HepG2 (cell line): ENCODE results near the gene CBL. TPM values are rescaled to one million over a fixed set of nuclear protein-coding genes. Genes with fewer than 3 reads are reported as not detected.

Source experiments
- ATAC-seq: fragments of 200-7000 bp; cut with Tn5 transposase; 3 replicates; pipeline ENCODE4 v1.9.1; 2020; ENCODE audit warnings: mild to moderate bottlenecking, moderate library complexity
- BruUV-seq: library from RNA; stranded (reverse); fragments of 400-500 nt; replicated peaks from 2 replicates; lab custom pipeline; 2021; lab: Mats Ljungman, UMichigan
- CTCF ChIA-PET: fragments of 300-600 bp; formaldehyde crosslinking; extraction: SDS; loops from one replicate; lab custom pipeline; 2021; ENCODE audit warnings: low total read pairs, inconsistent platforms, low intra/inter-chr PET ratio; lab: Yijun Ruan, JAX
- POLR2A ChIA-PET: fragments of 350-600 bp; sonication (Branson Sonifier 250); formaldehyde crosslinking; loops from one replicate; lab custom pipeline; 2020; ENCODE audit warnings: antibody characterized with exemption, inconsistent platforms; lab: Yijun Ruan, JAX
- DNase-seq: peaks from one replicate; pipeline ENCODE4 v3.0.0-alpha.2; 2015; ENCODE audit warnings: low spot score
- FAIRE-seq: peaks from 3 replicates; lab custom pipeline; 2011; peaks lifted over from hg19 to GRCh38; lab: Jason Lieb, UNC
- H2AFZ ChIP-seq: one replicate; pipeline ENCODE4 v1.6.1; 2011; ENCODE audit warnings: low read length, inconsistent platforms
- H3K27ac ChIP-seq: fragments of 300-600 bp; 3 replicates; pipeline ENCODE4 v1.8.0; 2011; ENCODE audit warnings: mixed run types, mild to moderate bottlenecking, mixed read lengths, low read length, inconsistent platforms; ENCODE audit not compliant: insufficient read depth; ENCODE audit errors: extremely low read length
- H3K27me3 ChIP-seq, 2 experiments: fragments of 200-600 bp in 1 of 2; 2 replicates in 1 of 2; 3 replicates in 1 of 2; pipeline versions ENCODE4 v1.6.0 to v1.8.0; 2011; ENCODE audit warnings: low read length in 2 of 2, mild to moderate bottlenecking in 2 of 2, moderate library complexity in 2 of 2, inconsistent platforms in 1 of 2; ENCODE audit not compliant: insufficient read depth in 2 of 2, control insufficient read depth in 1 of 2
- H3K36me3 ChIP-seq, 2 experiments: fragments of 200-600 bp in 1 of 2; replicated peaks in 1 of 2; 2 replicates in 1 of 2; 3 replicates in 1 of 2; pipeline versions ENCODE4 v1.5.1 to v1.8.0; 2011; ENCODE audit warnings: low read length in 2 of 2, inconsistent platforms in 1 of 2; ENCODE audit not compliant: insufficient read depth in 2 of 2, control insufficient read depth in 1 of 2
- H3K4me1 ChIP-seq: 2 replicates; pipeline ENCODE4 v1.5.1; 2012; ENCODE audit warnings: low read length, inconsistent platforms; ENCODE audit not compliant: insufficient read depth
- H3K4me2 ChIP-seq: 2 replicates; pipeline ENCODE4 v1.6.0; 2011; ENCODE audit warnings: low read depth, low read length, inconsistent platforms
- H3K4me3 ChIP-seq, 3 experiments: fragments of 200-600 bp in 1 of 3; sonication (generic), shearing (Covaris generic) in 1 of 3; replicated peaks in 1 of 3; 2 replicates each; pipeline ENCODE4 v1.5.1; 2011 to 2016; ENCODE audit warnings: low read length in 3 of 3, inconsistent platforms in 2 of 3, low read depth in 2 of 3, mild to moderate bottlenecking in 2 of 3, control low read depth in 1 of 3, mixed read lengths in 1 of 3; ENCODE audit not compliant: insufficient read depth in 1 of 3
- H3K79me2 ChIP-seq: one replicate; pipeline ENCODE4 v1.6.1; 2011; ENCODE audit warnings: low read length, inconsistent platforms; ENCODE audit not compliant: insufficient read depth
- H3K9ac ChIP-seq: 2 replicates; pipeline ENCODE4 v1.6.0; 2011; ENCODE audit warnings: mild to moderate bottlenecking, low read depth, low read length, inconsistent platforms; ENCODE audit not compliant: insufficient read depth
- H3K9me3 ChIP-seq: 2 replicates; pipeline ENCODE4 v1.5.1; 2012; ENCODE audit warnings: mild to moderate bottlenecking, low read length
- H4K20me1 ChIP-seq: 2 replicates; pipeline ENCODE4 v1.6.0; 2011; ENCODE audit warnings: inconsistent platforms, mild to moderate bottlenecking, low read length, moderate library complexity; ENCODE audit not compliant: insufficient read depth
- AKAP8 ChIP-seq: sonication (generic); formaldehyde crosslinking; IDR thresholded peaks from 2 replicates; pipeline ENCODE4 v1.5.1; 2020; ENCODE audit warnings: mild to moderate bottlenecking, missing genetic modification reagents
- CSRNP2 ChIP-seq: sonication (generic); formaldehyde crosslinking; conservative IDR thresholded peaks from 2 replicates; pipeline ENCODE4 v1.8.0; 2022; ENCODE audit warnings: low read depth, missing genetic modification reagents
- E2F1 ChIP-seq: sonication (generic); formaldehyde crosslinking; IDR thresholded peaks from 2 replicates; pipeline ENCODE4 v1.5.0; 2020; ENCODE audit warnings: missing genetic modification reagents
- FOXA3 ChIP-seq: IDR thresholded peaks from 2 replicates; pipeline ENCODE4 v1.6.1; 2016; ENCODE audit warnings: missing genetic modification reagents, missing compliant biosample characterization
- JUND ChIP-seq: sonication (generic); formaldehyde crosslinking; IDR thresholded peaks from 2 replicates; pipeline ENCODE4 v1.8.0; 2022; ENCODE audit warnings: mild to moderate bottlenecking, missing genetic modification reagents
- SALL1 ChIP-seq: sonication (generic); formaldehyde crosslinking; IDR thresholded peaks from 2 replicates; pipeline ENCODE4 v1.8.0; 2022; ENCODE audit warnings: mild to moderate bottlenecking, missing genetic modification reagents
- STAG1 ChIP-seq: sonication (generic); formaldehyde crosslinking; IDR thresholded peaks from 2 replicates; pipeline ENCODE4 v1.4.0; 2020; ENCODE audit warnings: missing genetic modification reagents
- TEAD3 ChIP-seq: optimal IDR thresholded peaks from 2 replicates; pipeline ENCODE3; 2016; ENCODE audit warnings: borderline replicate concordance
- ZNF180 ChIP-seq: sonication (generic); formaldehyde crosslinking; IDR thresholded peaks from 2 replicates; pipeline ENCODE4 v1.4.0; 2020; ENCODE audit warnings: low read depth, missing genetic modification reagents, borderline replicate concordance
- ZNF687 ChIP-seq: sonication (generic); formaldehyde crosslinking; IDR thresholded peaks from 2 replicates; pipeline ENCODE4 v1.5.1; 2020; ENCODE audit warnings: mild to moderate bottlenecking, missing genetic modification reagents, moderate library complexity
- ZNF773 ChIP-seq: sonication (generic); formaldehyde crosslinking; IDR thresholded peaks from 2 replicates; pipeline ENCODE4 v1.4.0; 2020; ENCODE audit warnings: missing genetic modification reagents, borderline replicate concordance
- ZNF800 ChIP-seq: sonication (generic); formaldehyde crosslinking; IDR thresholded peaks from 2 replicates; pipeline ENCODE4 v1.4.0; 2020; ENCODE audit warnings: missing genetic modification reagents
- WGBS: methylation state at CpG from one replicate; pipeline ENCODE4 v1.1.6; 2017; ENCODE audit warnings: low lambda C conversion rate; 5-methylcytosine and 5-hydroxymethylcytosine counted together
- in situ Hi-C: cut with HindIII; loops from 2 replicates; pipeline ENCODE4 v1.10.0; 2017; ENCODE audit warnings: low pct_unique_long_range_greater_than_20kb; ENCODE audit not compliant: extremely low pct_ligation_motif_present
- intact Hi-C: fragments of 100-400 bp; cut with micrococcal nuclease; formaldehyde crosslinking; loops from one replicate; pipeline ENCODE4 v1.10.0; 2022; ENCODE audit not compliant: unreplicated experiment
- polyA plus RNA-seq, 8 experiments: library from polyadenylated mRNA; depleted of rRNA in 3 of 8; stranded (reverse) in 7 of 8; unstranded in 1 of 8; fragments of >200 nt; fragmentation: Illumina TruSeq in 4 of 8; extraction: Trizol in 4 of 8; gene quantifications; 2 replicates each; pipeline versions ENCODE4 v1.2.1 to v1.2.3, GENCODE V29; 2011 to 2016; ENCODE audit warnings: low read depth in 4 of 8, missing spikeins in 1 of 8, mixed read lengths in 1 of 8; ENCODE audit not compliant: insufficient read depth in 1 of 8
- total RNA-seq, 5 experiments: library from RNA; depleted of rRNA; stranded (reverse); fragments of >200 nt; fragmentation: Illumina TruSeq; extraction: Trizol; gene quantifications; 2 replicates each; pipeline ENCODE4 v1.2.3, GENCODE V29; 2016; ENCODE audit warnings: low read depth in 1 of 5

CBL gene
- total and polyA plus RNA-seq, 2 of the 13 experiments (the other 11 are each of a cell fraction or from before 2014, with no cell fraction given) = 6.6 to 7.4 TPM

DNA sequence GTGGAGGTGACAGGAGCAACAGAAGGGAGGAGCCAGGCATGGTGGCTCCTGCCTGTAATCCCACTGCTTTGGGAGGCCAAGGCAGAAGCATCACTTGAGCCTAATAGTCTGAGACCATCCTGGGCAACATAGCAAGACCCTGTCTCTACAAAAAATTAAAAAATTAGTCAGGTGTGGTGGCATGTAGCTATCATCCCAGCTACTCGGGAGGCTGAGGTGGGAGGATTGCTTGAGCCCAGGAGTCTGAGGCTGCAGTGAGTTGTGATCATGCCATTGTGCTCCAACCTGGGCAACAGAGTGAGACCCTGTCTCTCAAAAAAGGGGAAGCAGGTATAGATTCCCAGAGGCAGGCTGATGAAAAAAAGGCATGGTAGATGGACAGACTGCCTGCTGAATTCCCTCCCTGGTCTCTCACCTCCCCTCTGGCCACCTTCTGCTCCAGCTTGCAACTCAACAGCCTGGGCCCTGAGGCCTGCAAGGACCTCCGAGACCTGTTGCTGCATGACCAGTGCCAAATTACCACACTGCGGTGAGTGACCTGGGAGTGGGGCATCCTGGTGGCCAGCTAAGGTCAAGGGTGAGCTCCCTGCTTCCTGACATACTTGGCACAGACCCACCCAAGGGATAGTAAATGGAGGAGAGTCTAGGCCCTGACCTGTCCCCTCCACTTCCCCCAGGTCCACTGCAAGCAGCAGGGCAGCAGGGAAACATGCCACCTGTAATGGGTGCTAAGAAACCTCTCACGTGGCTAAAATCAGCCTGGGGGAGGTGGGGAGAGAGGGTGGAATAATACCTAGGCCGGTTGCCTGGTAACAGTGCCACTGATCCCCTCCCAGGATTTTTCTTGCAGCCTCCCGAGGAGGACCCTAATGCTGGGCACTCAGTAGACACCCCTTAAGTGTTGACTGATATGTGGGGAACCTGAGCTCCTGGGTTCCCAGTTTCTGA lies 25.1 kb upstream of the CBL start:
- in situ Hi-C loops (no loop called here), intact Hi-C loops (no loop called here)
- Histone ChIP-seq H3K4me3 (no peak overlapping the region), H3K36me3 (peaks cover 3% of the 10 kb centered on the region in 2 experiments; a peak in 1 of 5 replicates), H3K27me3 (no peaks in the 10 kb centered on the region), H4K20me1 (no peaks in the 10 kb centered on the region), H3K9me3 (no peaks in the 10 kb centered on the region), H3K27ac (no peak overlapping the region), H3K4me1 (peaks cover 10% of the 10 kb centered on the region), H2AFZ (no peak overlapping the region), H3K9ac (no peak overlapping the region), H3K79me2 (no peaks in the 10 kb centered on the region), H3K4me2 (no peak overlapping the region)
- FAIRE-seq = no peak
- no peak for DNase-seq
- BruUV-seq = no TSS peak
- POLR2A ChIA-PET = interaction anchor here (0.9 to 2.6 kb wide), 2 partner anchors 12 to 96 kb away, joined by 3 to 11 read pairs; partner anchors contain the start of gene HMBS
- no peak for ATAC-seq
- 95% methylated on average over 4 of the region's 6 CpGs for WGBS
- CTCF ChIA-PET = no interaction called here
- TF ChIP-seq FOXA3 (CRISPR knock-in tag) (no peak), ZNF180 (CRISPR knock-in tag) (no peak), ZNF773 (CRISPR knock-in tag) (no peak), TEAD3 (CRISPR knock-in tag) (no peak), ZNF800 (CRISPR knock-in tag) (no peak), JUND (no peak), E2F1 (no peak), STAG1 (no peak), ZNF687 (CRISPR knock-in tag) (no peak), AKAP8 (CRISPR knock-in tag) (no peak), SALL1 (CRISPR knock-in tag) (no peak), CSRNP2 (CRISPR knock-in tag) (no peak)
